ENCODE data around the gene ADSS1.
A peak's percentile ranks its signal among the peaks of the same experiment; 100 is the strongest.

Gene ADSS1

GRCh38 chr14:104687601-104688504 lies 36.2 kb upstream of the ADSS1 start:
- DNase-seq = peak; percentile 88

- DNase-seq = no peak
Observed at GRCh38 chr14:104688505-104689108, 35.4 kb upstream of the ADSS1 start.

GRCh38 chr14:104689109-104689880 lies 34.7 kb upstream of the ADSS1 start, which contains the start of gene INF2:
INF2 (plus strand) TSS chr14:104689618; CDS start chr14:104701366, 11,748 bp downstream.
- DNase-seq = peak; percentile 77

GRCh38 chr14:104689881-104690711 lies 33.9 kb upstream of the ADSS1 start:
- no peak for DNase-seq

- no peak for DNase-seq
Observed at GRCh38 chr14:104690861-104691455, 33.1 kb upstream of the ADSS1 start.

- no peak for DNase-seq
Observed at GRCh38 chr14:104691546-104692260, 32.3 kb upstream of the ADSS1 start.

- no peak for DNase-seq
Observed at GRCh38 chr14:104692261-104692938, 31.6 kb upstream of the ADSS1 start.

GRCh38 chr14:104692939-104693315 lies 31.1 kb upstream of the ADSS1 start:
- DNase-seq = no peak

- DNase-seq = no peak
Observed at GRCh38 chr14:104693482-104694431, 30.3 kb upstream of the ADSS1 start.

GRCh38 chr14:104694475-104694950 lies 29.5 kb upstream of the ADSS1 start:
- DNase-seq = no peak

- no peak for DNase-seq
Observed at GRCh38 chr14:104694991-104695659, 28.9 kb upstream of the ADSS1 start.

- no peak for DNase-seq
Observed at GRCh38 chr14:104695660-104696000, 28.4 kb upstream of the ADSS1 start.

GRCh38 chr14:104696671-104697316 lies 27.2 kb upstream of the ADSS1 start:
- no peak for DNase-seq

- DNase-seq = no peak
Observed at GRCh38 chr14:104697317-104697703, 26.7 kb upstream of the ADSS1 start.

- DNase-seq = peak; percentile 74
Observed at GRCh38 chr14:104697892-104698583, 26.0 kb upstream of the ADSS1 start.

- DNase-seq = peak; percentile 70
Observed at GRCh38 chr14:104698688-104699425, 25.2 kb upstream of the ADSS1 start.

GRCh38 chr14:104699426-104699748 lies 24.6 kb upstream of the ADSS1 start:
- DNase-seq = no peak

All from right hindlimb (tissue), 1 donor.